GM13977 (cell line): Measurements from ENCODE around the gene VEZT.

Experiments used
- DNase-seq: peaks from one replicate; pipeline ENCODE4 v3.0.0; 2012; ENCODE audit warnings: low spot score
- CTCF ChIP-seq: IDR thresholded peaks from 2 replicates; pipeline ENCODE4 v1.5.1; 2012; ENCODE audit warnings: mild to moderate bottlenecking, control low read depth; ENCODE audit not compliant: insufficient read depth; ENCODE audit errors: extremely low read depth, missing control alignments
- in situ Hi-C: fragments of 300-500 bp; cut with MboI; formaldehyde crosslinking; loops from one replicate; pipeline ENCODE4 v1.12.0; 2022; ENCODE audit warnings: low sequenced_read_pairs, low pct_unique_long_range_greater_than_20kb, mixed read lengths, inconsistent platforms; ENCODE audit not compliant: unreplicated experiment

VEZT gene

GRCh38 chr12:95204141-95204866, 13.3 kb upstream of the VEZT start:
- TF ChIP-seq CTCF = no peak
- no peak for DNase-seq
- in situ Hi-C loops = no loop called here

GRCh38 chr12:95205016-95205624, 12.5 kb upstream of the VEZT start:
- DNase-seq = no peak
- in situ Hi-C loops = no loop called here
- no peak for TF ChIP-seq CTCF

GRCh38 chr12:95205685-95206084, 11.9 kb upstream of the VEZT start:
- in situ Hi-C loops = no loop called here
- TF ChIP-seq CTCF = no peak
- DNase-seq = no peak

GRCh38 chr12:95206916-95207315, 10.7 kb upstream of the VEZT start:
- no peak for TF ChIP-seq CTCF
- no peak for DNase-seq
- in situ Hi-C loops = no loop called here

GRCh38 chr12:95207407-95207806, 10.2 kb upstream of the VEZT start:
- no peak for TF ChIP-seq CTCF
- in situ Hi-C loops = no loop called here
- DNase-seq = no peak

GRCh38 chr12:95208678-95209077, 8.9 kb upstream of the VEZT start:
- in situ Hi-C loops = no loop called here
- DNase-seq = no peak
- no peak for TF ChIP-seq CTCF
